Stomach smooth muscle (tissue), 2 donors: ENCODE results near the gene MYH14.
"Not testable (repeated sequence)": the region's sequence is repeated elsewhere in the genome, so short reads cannot be mapped to it uniquely, and the experiment has no call there.

Source experiments
- H3K27ac ChIP-seq: one replicate; pipeline ENCODE4 v1.7.0; 2013; ENCODE audit warnings: mild to moderate bottlenecking, low read length, inconsistent platforms
- H3K27me3 ChIP-seq, 2 donors: one replicate each; pipeline ENCODE4 v1.7.0; 2013; ENCODE audit warnings: low read length in 2 of 2; ENCODE audit not compliant: insufficient read depth in 2 of 2, control insufficient read depth in 1 of 2
- H3K36me3 ChIP-seq, 2 donors: one replicate each; pipeline ENCODE4 v1.7.0; 2013; ENCODE audit warnings: low read length in 2 of 2; ENCODE audit not compliant: control insufficient read depth in 2 of 2, insufficient read depth in 2 of 2
- H3K4me1 ChIP-seq: one replicate; pipeline ENCODE4 v1.7.0; 2013; ENCODE audit warnings: low read length; ENCODE audit not compliant: control insufficient read depth, insufficient read depth
- H3K4me3 ChIP-seq, 2 donors: one replicate each; pipeline ENCODE4 v1.7.0; 2013; ENCODE audit warnings: low read length in 2 of 2
- H3K9ac ChIP-seq, 2 donors: one replicate each; pipeline ENCODE4 v1.7.0; 2013; ENCODE audit warnings: low read length in 2 of 2, mild to moderate bottlenecking in 1 of 2
- H3K9me3 ChIP-seq, 2 donors: one replicate each; pipeline ENCODE4 v1.7.0; 2013; ENCODE audit warnings: low read length in 2 of 2; ENCODE audit not compliant: control insufficient read depth in 2 of 2
- donor health status: healthy.
- donor health status: Pancreatic carcinoma.

Gene MYH14

GRCh38 chr19:50224986-50225747 is 21.7 kb downstream of the MYH14 start:
- no peak overlapping the region for H3K27ac ChIP-seq
- H3K4me1 ChIP-seq: no peaks in the 10 kb centered on the region
- H3K27me3 ChIP-seq: peaks cover 5 to 8% of the 10 kb centered on the region in 2 donors
- peaks cover 0 to 10% of the 10 kb centered on the region in 2 donors for H3K9me3 ChIP-seq
- H3K9ac ChIP-seq: no peak overlapping the region
- no peak overlapping the region for H3K4me3 ChIP-seq
- no peaks in the 10 kb centered on the region for H3K36me3 ChIP-seq

- Histone ChIP-seq H3K27ac (no peak overlapping the region), H3K36me3 (no peaks in the 10 kb centered on the region), H3K27me3 (peaks cover 8 to 9% of the 10 kb centered on the region in 2 donors)
These were observed 23.1 kb downstream of the MYH14 start for GRCh38 chr19:50226536-50226935.

GRCh38 chr19:50228153-50228552 is 24.7 kb downstream of the MYH14 start:
- not testable (repeated sequence) for H3K27ac ChIP-seq, H3K9ac ChIP-seq, H3K36me3 ChIP-seq

More at GRCh38 chr19:50226536-50226935, 23.1 kb downstream of the MYH14 start:
- H3K9me3 ChIP-seq: peaks cover 0 to 10% of the 10 kb centered on the region in 2 donors
- H3K9ac ChIP-seq: no peak overlapping the region
- H3K4me3 ChIP-seq: no peak overlapping the region
- no peaks in the 10 kb centered on the region for H3K4me1 ChIP-seq

GRCh38 chr19:50230379-50231351 is 27.2 kb downstream of the MYH14 start:
- H3K9ac ChIP-seq: no peak overlapping the region
- no peaks in the 10 kb centered on the region for H3K36me3 ChIP-seq
- peaks cover 4 to 9% of the 10 kb centered on the region in 2 donors for H3K27me3 ChIP-seq
- H3K4me3 ChIP-seq: no peak overlapping the region
- H3K4me1 ChIP-seq: no peaks in the 10 kb centered on the region
- no peak overlapping the region for H3K27ac ChIP-seq
- H3K9me3 ChIP-seq: no peaks in the 10 kb centered on the region

More at GRCh38 chr19:50228153-50228552, 24.7 kb downstream of the MYH14 start:
- H3K27me3 ChIP-seq, H3K4me3 ChIP-seq, H3K4me1 ChIP-seq: not testable (repeated sequence)
- H3K9me3 ChIP-seq: peaks cover 0 to 10% of the 10 kb centered on the region in 2 donors

DNA sequence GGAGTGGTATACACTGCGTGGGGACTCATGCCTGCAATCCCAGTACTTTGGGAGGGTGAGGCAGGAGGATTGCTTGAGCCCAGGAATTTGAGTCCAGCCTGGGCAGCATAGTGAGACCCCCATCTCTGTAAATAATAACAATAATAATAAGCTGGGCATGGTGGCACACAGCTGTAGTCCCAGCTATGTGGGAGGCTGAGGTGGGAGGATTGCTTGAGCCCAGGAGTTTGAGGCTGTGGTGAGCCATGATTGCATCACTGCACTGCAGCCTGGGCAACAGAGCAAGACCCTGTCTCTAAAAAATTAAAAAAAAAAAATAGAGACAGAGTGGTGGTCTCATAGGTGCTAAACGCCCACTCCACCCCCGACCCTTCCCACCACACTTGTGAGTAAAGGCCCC is 28.0 kb downstream of the MYH14 start:
- not testable (repeated sequence) for H3K27ac ChIP-seq, H3K4me3 ChIP-seq, H3K36me3 ChIP-seq, H3K9ac ChIP-seq, H3K27me3 ChIP-seq, H3K9me3 ChIP-seq, H3K4me1 ChIP-seq

DNA sequence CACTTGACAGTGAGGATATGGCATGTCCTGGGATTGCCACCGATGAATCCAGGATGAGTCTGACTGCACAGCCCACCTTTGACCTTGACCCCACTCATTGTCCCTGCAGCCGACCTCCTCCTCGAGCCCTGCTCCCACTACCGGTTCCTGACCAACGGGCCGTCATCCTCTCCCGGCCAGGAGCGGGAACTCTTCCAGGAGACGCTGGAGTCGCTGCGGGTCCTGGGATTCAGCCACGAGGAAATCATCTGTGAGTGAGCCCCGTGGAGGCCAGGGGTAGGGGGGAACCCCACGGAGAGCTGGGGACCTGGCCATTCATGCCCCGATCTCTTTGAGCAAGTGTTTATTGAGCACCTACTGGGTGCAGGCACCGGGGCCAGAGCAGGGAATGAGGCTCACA is 28.4 kb downstream of the MYH14 start:
- Histone ChIP-seq H3K9me3 (no peaks in the 10 kb centered on the region), H3K36me3 (no peaks in the 10 kb centered on the region), H3K27me3 (peaks cover 4 to 9% of the 10 kb centered on the region in 2 donors), H3K27ac (no peak overlapping the region), H3K9ac (no peak overlapping the region), H3K4me1 (no peaks in the 10 kb centered on the region), H3K4me3 (no peak overlapping the region)

GRCh38 chr19:50232600-50232999 is 29.2 kb downstream of the MYH14 start:
- Histone ChIP-seq H3K27ac (no peak overlapping the region), H3K4me3 (no peak overlapping the region), H3K36me3 (no peaks in the 10 kb centered on the region), H3K27me3 (peaks cover 4 to 6% of the 10 kb centered on the region in 2 donors), H3K9me3 (no peaks in the 10 kb centered on the region), H3K4me1 (no peaks in the 10 kb centered on the region), H3K9ac (no peak overlapping the region)

GRCh38 chr19:50233308-50233910 is 30.0 kb downstream of the MYH14 start:
- no peak overlapping the region for H3K9ac ChIP-seq

GRCh38 chr19:50237493-50237892 is 34.1 kb downstream of the MYH14 start:
- not testable (repeated sequence) for H3K27ac ChIP-seq, H3K4me1 ChIP-seq

More at GRCh38 chr19:50233308-50233910, 30.0 kb downstream of the MYH14 start:
- no peaks in the 10 kb centered on the region for H3K4me1 ChIP-seq
- H3K4me3 ChIP-seq: no peak overlapping the region
- peaks cover 4 to 6% of the 10 kb centered on the region in 2 donors for H3K27me3 ChIP-seq
- H3K9me3 ChIP-seq: no peaks in the 10 kb centered on the region
- no peaks in the 10 kb centered on the region for H3K36me3 ChIP-seq
- no peak overlapping the region for H3K27ac ChIP-seq

DNA sequence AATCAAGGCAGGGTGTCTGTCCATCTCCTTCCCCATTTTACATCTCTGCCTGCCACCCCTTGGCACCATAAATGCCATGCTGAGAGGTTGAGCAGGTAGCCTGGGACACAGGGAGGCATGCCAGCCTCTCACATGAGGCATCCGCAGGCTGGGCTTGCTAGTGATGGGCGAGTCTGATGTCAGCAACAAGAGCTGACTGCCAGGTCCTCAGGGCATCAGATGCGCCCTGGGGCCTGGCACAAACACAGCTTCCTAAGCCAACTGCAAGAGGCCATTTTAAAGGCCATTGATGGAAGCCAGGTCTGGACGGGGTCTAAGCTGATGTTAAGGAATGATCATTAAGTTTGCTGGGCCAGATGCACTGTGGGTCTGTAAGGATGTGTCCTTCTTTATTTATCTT is 34.6 kb downstream of the MYH14 start:
- Histone ChIP-seq H3K4me1 (no peaks in the 10 kb centered on the region), H3K27ac (no peak overlapping the region), H3K4me3 (no peak overlapping the region), H3K9me3 (no peaks in the 10 kb centered on the region), H3K36me3 (no peaks in the 10 kb centered on the region), H3K9ac (no peak overlapping the region), H3K27me3 (peaks cover 0 to 4% of the 10 kb centered on the region in 2 donors)

More at GRCh38 chr19:50237493-50237892, 34.1 kb downstream of the MYH14 start:
- H3K36me3 ChIP-seq, H3K4me3 ChIP-seq, H3K27me3 ChIP-seq, H3K9ac ChIP-seq, H3K9me3 ChIP-seq: not testable (repeated sequence)
